Measurements from ENCODE around the gene PRXL2C. TPM values are rescaled to one million over a fixed set of nuclear protein-coding genes. Genes with fewer than 3 reads are reported as not detected.
"Not testable (repeated sequence)": the region's sequence is repeated elsewhere in the genome, so short reads cannot be mapped to it uniquely, and the experiment has no call there.

Gene PRXL2C
- total RNA-seq, 1 donor: 21.6 TPM

DNA sequence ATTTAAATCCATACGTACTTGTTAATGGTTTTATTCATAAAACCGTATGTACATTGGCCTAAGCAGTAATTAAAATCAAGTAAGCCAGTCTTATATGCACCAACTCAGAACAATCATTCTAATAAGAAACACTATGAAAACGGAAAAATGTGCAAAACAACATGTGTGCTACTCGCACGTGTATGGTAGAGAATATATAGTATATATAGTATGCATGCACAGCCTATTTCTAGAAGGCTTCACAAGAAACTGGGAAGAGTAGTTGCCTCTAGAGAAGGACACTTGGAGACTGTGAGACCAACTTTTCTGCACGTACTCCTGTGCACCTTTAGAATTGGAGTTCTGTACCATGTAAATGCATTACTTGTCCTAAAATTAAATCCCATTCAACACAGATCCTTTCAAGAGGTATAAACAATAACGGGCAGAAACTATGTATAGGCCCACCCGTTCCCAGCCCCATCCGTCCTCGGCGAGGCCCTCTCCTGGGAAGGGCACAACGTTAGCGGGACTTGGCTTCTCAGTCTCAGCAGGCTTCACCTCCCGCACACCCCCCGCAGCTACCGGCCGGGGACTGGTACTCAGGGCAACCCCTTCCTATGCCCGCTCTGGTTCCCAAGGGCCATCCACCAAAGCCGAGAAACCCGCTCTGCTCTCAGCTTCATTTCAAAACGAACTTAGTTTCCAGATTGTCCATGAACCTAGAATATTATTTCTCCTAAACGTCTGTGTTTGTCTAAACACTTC is 37.5 kb downstream of the PRXL2C start:
- TF ChIP-seq, protein P1, sequence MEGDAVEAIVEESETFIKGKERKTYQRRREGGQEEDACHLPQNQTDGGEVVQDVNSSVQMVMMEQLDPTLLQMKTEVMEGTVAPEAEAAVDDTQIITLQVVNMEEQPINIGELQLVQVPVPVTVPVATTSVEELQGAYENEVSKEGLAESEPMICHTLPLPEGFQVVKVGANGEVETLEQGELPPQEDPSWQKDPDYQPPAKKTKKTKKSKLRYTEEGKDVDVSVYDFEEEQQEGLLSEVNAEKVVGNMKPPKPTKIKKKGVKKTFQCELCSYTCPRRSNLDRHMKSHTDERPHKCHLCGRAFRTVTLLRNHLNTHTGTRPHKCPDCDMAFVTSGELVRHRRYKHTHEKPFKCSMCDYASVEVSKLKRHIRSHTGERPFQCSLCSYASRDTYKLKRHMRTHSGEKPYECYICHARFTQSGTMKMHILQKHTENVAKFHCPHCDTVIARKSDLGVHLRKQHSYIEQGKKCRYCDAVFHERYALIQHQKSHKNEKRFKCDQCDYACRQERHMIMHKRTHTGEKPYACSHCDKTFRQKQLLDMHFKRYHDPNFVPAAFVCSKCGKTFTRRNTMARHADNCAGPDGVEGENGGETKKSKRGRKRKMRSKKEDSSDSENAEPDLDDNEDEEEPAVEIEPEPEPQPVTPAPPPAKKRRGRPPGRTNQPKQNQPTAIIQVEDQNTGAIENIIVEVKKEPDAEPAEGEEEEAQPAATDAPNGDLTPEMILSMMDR (IDR thresholded peaks at IDR 0.05; ENCODE audit: insufficient read depth, low read depth, low read length): no peak
- H3K4me3 ChIP-seq (ENCODE audit: low read depth, low read length): no peak overlapping the region
- DNase-seq (ENCODE audit: low read depth): no peak

DNA sequence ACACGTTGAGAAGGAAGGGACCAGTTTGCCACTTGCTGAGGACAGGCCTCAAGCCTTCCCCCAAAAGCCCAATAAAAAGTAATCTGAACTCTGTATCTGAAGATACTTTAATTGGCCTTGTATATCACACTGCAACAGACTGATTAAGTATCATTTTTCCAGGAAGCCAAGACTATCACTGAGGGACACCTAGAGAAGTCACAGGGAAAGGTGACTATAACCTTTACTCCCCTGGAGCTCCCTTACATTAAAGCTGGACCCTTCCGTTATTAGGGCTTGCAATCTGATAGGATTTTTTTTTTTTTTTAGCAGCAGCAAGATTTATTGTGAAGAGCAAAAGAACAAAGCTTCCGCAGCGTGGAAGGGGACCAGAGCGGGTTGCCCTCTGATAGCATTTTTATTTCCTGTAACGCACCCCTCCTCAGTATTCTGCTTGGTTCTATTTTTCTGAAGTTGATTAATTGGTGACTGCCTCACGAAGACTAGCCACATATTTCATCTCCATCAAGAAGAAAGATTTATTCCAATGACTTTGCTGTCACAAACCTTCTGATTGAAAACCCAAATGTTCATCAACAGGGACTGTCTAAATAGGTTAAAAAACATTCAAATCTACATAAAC is 38.2 kb downstream of the PRXL2C start:
- H3K4me3 ChIP-seq (ENCODE audit: low read depth, low read length): no peak overlapping the region
- no peak for DNase-seq (ENCODE audit: low read depth)
- TF ChIP-seq, protein P1 (IDR thresholded peaks at IDR 0.05; ENCODE audit: insufficient read depth, low read depth, low read length): no peak

DNA sequence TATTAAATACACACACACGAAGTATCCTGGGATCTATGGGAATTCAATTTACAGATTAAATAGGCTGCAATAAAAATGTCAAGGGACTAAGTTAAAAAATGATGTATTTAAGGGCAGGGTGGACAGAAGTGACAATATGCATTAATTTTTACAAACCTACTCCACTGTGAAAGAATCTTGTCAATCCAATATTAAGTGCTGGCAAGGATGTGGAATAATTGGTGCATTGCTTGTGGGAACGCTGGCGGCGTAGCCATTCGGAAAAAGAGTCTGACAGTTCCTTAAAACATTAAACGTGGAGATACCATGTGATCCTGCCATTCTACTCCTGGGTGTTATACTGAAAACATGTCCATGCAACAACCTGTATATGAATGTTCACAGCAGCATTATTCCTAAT is 39.7 kb downstream of the PRXL2C start:
- DNase-seq (ENCODE audit: low read depth): no peak
- H3K4me3 ChIP-seq (ENCODE audit: low read depth, low read length): no peak overlapping the region
- TF ChIP-seq, protein P1 (IDR thresholded peaks at IDR 0.05; ENCODE audit: insufficient read depth, low read depth, low read length): no peak

DNA sequence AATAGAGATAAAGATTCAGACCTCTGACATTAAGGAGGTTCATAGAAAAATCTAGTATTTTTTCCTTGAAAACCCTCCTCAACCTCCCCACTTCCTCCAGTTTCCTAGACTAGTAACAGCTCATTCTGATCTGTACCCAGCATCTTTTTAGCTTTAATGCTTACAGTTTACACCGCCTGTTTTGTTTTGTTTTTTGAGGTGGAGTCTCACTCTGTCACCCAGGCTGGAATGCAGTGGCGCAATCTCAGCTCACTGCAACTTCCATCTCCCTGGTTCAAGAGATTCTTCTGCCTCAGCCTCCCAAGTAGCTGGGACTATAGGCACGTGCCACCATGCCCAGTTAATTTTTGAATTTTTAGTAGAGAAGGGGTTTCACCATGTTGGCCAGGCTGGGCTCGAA is 40.5 kb downstream of the PRXL2C start:
- H3K4me3 ChIP-seq (ENCODE audit: low read depth, low read length): not testable (repeated sequence)
- peak; percentile 38 for DNase-seq (ENCODE audit: low read depth)

DNA sequence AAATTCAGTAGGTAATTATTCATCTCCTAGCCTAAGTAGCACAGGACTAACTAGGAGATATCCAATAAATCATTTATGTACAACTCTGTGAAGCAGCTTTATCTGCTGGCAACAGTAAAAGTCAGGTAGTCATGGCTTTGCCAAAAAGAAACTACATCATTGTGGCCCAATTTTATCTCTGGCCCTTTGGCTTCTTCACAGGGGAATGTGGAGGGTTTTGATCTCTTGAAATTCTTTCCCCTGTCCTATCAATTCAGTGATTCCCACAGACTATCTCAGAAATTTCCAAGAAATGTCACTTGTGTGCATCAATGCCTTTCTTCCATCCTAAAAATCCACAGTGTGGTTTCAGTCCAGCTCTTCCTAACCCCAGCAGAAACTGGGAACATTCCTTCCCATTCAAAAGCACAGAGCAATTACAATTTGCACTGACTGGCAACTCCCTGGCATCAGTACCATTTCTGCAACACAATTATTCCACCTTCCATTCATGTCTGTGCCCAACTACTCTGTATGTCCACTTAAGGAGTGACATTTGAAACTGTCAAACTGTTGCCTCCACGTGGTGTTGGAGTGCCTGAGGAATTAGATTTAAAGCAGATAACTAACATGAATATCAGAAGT is 42.0 kb downstream of the PRXL2C start:
- TF ChIP-seq, protein P1 (IDR thresholded peaks at IDR 0.05; ENCODE audit: insufficient read depth, low read depth, low read length): no peak
- H3K4me3 ChIP-seq (ENCODE audit: low read depth, low read length): no peak overlapping the region
- no peak for DNase-seq (ENCODE audit: low read depth)

DNA sequence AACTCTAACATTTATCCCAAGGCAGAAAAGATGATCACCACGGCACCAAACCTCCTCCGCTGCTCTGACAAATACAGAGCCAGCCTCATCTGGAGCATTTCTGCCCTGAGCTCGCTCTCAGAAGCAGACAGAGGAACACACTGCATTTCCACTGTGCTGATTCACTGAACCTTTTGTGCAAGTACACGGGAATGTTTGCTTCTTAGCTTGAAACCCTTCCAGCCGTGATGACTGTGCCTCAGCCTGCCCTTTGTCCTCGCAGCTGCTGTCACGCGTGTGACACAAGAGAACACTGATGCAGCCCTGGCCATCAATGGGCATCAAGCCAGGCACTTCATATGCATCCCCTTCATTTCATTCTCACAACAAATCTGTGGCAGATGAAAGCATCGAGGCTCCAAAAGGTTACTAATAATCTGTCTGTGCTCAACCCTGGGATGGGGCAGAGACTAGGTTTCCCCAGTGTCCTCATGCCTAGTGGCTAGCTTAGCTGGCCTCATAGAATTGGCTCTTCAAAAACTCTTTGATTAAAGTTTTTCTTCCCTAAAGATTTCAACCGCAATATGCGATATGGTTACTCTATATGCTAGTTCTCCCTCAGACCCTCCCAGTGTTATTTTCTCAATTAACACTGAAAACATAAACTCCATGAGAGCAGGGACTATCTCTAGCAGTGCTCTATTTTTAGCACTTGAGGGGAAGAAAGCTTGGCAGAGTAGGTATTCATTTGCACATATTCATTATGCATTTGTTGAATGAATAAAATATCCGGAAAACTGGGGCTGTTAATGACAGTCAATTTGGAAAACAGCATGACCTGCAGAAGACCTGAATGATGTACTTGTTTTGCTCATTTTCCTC is 42.8 kb downstream of the PRXL2C start:
- TF ChIP-seq, protein P1 (IDR thresholded peaks at IDR 0.05; ENCODE audit: insufficient read depth, low read depth, low read length): no peak
- no peak overlapping the region for H3K4me3 ChIP-seq (ENCODE audit: low read depth, low read length)
- DNase-seq (ENCODE audit: low read depth): peak; percentile 83
